ENCODE results near the gene CCDC152. TPM values are rescaled to one million over a fixed set of nuclear protein-coding genes. Genes with fewer than 3 reads are reported as not detected.

CCDC152 gene
- total and polyA plus RNA-seq, 2 of the 13 experiments (the other 11 are each of a cell fraction or from before 2014, with no cell fraction given), result 0.20 to 0.36 TPM

GRCh38 chr5:42824347-42824976 lies 67.8 kb downstream of the CCDC152 start (continued):
- TF ChIP-seq ASH2L (IDR thresholded peaks at IDR 0.05; ENCODE audit: insufficient read length, low read depth, low read length), result peak; percentile 79
- peak; percentile 73 for TF ChIP-seq FOXA3 (CRISPR knock-in tag; IDR thresholded peaks at IDR 0.05)
- TF ChIP-seq, protein P1, sequence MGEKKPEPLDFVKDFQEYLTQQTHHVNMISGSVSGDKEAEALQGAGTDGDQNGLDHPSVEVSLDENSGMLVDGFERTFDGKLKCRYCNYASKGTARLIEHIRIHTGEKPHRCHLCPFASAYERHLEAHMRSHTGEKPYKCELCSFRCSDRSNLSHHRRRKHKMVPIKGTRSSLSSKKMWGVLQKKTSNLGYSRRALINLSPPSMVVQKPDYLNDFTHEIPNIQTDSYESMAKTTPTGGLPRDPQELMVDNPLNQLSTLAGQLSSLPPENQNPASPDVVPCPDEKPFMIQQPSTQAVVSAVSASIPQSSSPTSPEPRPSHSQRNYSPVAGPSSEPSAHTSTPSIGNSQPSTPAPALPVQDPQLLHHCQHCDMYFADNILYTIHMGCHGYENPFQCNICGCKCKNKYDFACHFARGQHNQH (CRISPR knock-in tag; IDR thresholded peaks at IDR 0.05), result peak; percentile 50; the same call in 1 of the 2 replicates
- TF ChIP-seq MYNN (CRISPR knock-in tag; IDR thresholded peaks at IDR 0.05; ENCODE audit: low read depth), result no peak
- no peak for TF ChIP-seq ZNF180 (CRISPR knock-in tag; IDR thresholded peaks at IDR 0.05; ENCODE audit: borderline replicate concordance, low read depth)
- no peak for TF ChIP-seq NR0B2 (CRISPR knock-in tag; IDR thresholded peaks at IDR 0.05)
- TF ChIP-seq HBP1 (CRISPR knock-in tag; IDR thresholded peaks at IDR 0.05; ENCODE audit: low read depth), result peak; percentile 72; the same call in 1 of the 2 replicates
- peak; percentile 76 for TF ChIP-seq ZNF280D (CRISPR knock-in tag; IDR thresholded peaks at IDR 0.05)
- peak; percentile 68 for TF ChIP-seq IRF2 (CRISPR knock-in tag; IDR thresholded peaks at IDR 0.05)
- TF ChIP-seq MAZ (IDR thresholded peaks at IDR 0.05; ENCODE audit: borderline replicate concordance, low read depth, low read length), result no peak
- TF ChIP-seq MAZ (CRISPR knock-in tag; IDR thresholded peaks at IDR 0.05; ENCODE audit: low read depth), result peak; percentile 45; the same call in 1 of the 2 replicates
- TF ChIP-seq ZNF556 (CRISPR knock-in tag; IDR thresholded peaks at IDR 0.05; ENCODE audit: borderline replicate concordance), result 0 out of 2 replicates have a peak, but pooled peaks have one; percentile 36
- peak; percentile 24; the same call in 1 of the 2 replicates for TF ChIP-seq GABPB1 (CRISPR knock-in tag; IDR thresholded peaks at IDR 0.05)
- peak in 1 of 2 experiments; percentile 91; a peak in 2 of 4 replicates for TF ChIP-seq EP300 (IDR thresholded peaks at IDR 0.05; ENCODE audit: low read depth in 2 of 2, low read length in 2 of 2)
- TF ChIP-seq EP300 (CRISPR knock-in tag; IDR thresholded peaks at IDR 0.05; ENCODE audit: borderline replicate concordance), result peak; percentile 65; the same call in 1 of the 2 replicates
- TF ChIP-seq, protein P2, sequence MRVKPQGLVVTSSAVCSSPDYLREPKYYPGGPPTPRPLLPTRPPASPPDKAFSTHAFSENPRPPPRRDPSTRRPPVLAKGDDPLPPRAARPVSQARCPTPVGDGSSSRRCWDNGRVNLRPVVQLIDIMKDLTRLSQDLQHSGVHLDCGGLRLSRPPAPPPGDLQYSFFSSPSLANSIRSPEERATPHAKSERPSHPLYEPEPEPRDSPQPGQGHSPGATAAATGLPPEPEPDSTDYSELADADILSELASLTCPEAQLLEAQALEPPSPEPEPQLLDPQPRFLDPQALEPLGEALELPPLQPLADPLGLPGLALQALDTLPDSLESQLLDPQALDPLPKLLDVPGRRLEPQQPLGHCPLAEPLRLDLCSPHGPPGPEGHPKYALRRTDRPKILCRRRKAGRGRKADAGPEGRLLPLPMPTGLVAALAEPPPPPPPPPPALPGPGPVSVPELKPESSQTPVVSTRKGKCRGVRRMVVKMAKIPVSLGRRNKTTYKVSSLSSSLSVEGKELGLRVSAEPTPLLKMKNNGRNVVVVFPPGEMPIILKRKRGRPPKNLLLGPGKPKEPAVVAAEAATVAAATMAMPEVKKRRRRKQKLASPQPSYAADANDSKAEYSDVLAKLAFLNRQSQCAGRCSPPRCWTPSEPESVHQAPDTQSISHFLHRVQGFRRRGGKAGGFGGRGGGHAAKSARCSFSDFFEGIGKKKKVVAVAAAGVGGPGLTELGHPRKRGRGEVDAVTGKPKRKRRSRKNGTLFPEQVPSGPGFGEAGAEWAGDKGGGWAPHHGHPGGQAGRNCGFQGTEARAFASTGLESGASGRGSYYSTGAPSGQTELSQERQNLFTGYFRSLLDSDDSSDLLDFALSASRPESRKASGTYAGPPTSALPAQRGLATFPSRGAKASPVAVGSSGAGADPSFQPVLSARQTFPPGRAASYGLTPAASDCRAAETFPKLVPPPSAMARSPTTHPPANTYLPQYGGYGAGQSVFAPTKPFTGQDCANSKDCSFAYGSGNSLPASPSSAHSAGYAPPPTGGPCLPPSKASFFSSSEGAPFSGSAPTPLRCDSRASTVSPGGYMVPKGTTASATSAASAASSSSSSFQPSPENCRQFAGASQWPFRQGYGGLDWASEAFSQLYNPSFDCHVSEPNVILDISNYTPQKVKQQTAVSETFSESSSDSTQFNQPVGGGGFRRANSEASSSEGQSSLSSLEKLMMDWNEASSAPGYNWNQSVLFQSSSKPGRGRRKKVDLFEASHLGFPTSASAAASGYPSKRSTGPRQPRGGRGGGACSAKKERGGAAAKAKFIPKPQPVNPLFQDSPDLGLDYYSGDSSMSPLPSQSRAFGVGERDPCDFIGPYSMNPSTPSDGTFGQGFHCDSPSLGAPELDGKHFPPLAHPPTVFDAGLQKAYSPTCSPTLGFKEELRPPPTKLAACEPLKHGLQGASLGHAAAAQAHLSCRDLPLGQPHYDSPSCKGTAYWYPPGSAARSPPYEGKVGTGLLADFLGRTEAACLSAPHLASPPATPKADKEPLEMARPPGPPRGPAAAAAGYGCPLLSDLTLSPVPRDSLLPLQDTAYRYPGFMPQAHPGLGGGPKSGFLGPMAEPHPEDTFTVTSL (CRISPR knock-in tag; IDR thresholded peaks at IDR 0.05; ENCODE audit: borderline replicate concordance), result peak; percentile 89; the same call in 1 of the 2 replicates

All from HepG2 (cell line).